T-helper 1 cell treated with Interleukin-12 subunit alpha and Interleukin-12 subunit beta and Interleukin-4 antibody, amounts not matched to agents 30 ng/mL and 1 ng/mL, for 36 hours (primary cell): ENCODE results near the gene UCN. TPM values are rescaled to one million over a fixed set of nuclear protein-coding genes. Genes with fewer than 3 reads are reported as not detected.
"Not testable (repeated sequence)": the region's sequence is repeated elsewhere in the genome, so short reads cannot be mapped to it uniquely, and the experiment has no call there.

Experiments
- intact Hi-C: fragments of 100-400 bp; cut with micrococcal nuclease; formaldehyde crosslinking; loops from one replicate; pipeline ENCODE4 v1.15.1; 2024
- total RNA-seq: library from RNA; stranded (reverse); gene quantifications from 2 replicates; pipeline ENCODE4 v1.2.3, GENCODE V29; 2022

UCN gene
- total RNA-seq, 1 donor from 2014 or later = 2.6 TPM

DNA sequence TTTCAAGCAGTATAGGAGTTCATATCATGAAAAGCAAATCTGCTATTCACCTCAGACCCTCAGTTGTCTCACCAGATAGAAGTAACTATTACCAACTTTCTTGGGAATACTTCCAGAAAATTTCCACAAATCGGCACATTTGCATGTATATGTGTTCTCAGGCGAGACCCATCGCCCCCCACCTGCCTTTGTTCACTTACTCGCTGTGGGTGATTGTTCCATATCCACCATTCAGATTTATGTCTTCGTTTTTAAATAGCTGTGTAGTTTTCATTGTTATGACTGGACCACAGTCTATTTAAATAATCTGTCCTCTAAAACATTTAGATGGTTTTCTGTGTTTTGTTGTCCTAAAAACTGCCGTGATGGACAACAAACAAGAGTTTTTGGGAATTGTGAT is 22.8 kb downstream of the UCN start:
- intact Hi-C loops = no loop called here

DNA sequence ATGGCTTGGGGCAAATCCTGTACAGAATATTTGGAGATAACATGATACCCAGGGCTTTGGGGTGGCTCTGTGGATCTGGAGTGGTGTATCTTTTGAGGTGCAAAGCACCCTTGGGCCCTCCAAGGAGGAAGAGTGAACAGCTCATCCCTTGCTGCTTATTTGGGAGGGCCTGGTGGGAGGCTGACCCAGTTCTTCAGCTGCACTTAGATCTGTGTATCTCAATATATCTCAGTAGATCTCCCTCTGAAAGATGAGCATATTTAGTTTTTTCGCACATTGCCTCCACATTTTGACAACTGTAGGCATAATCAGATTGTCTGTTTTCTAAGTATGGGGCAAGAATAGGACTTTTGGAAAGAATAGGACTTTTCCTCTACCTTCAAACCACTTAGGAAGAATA is 23.2 kb downstream of the UCN start:
- intact Hi-C loops = no loop called here

DNA sequence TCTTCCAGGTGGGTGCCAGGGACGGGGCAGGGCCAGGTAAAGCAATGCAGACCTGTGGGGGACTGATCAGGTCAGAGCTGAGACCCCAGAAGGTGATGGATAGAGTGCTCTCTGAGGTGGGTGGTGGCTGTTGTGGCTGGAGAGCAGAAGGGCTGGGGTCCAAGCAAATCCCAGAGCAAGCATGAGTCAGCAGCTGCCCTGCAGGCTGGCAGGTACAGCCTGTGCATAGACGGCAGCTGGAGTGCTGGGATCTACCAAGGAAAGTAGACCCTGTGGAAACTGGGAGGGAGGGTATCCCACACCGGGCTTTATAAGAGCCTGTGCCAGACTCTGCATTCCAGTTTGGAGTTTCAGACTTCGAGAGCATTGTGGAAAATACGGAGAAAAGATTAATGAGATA is 25.4 kb downstream of the UCN start:
- intact Hi-C loops = no loop called here

DNA sequence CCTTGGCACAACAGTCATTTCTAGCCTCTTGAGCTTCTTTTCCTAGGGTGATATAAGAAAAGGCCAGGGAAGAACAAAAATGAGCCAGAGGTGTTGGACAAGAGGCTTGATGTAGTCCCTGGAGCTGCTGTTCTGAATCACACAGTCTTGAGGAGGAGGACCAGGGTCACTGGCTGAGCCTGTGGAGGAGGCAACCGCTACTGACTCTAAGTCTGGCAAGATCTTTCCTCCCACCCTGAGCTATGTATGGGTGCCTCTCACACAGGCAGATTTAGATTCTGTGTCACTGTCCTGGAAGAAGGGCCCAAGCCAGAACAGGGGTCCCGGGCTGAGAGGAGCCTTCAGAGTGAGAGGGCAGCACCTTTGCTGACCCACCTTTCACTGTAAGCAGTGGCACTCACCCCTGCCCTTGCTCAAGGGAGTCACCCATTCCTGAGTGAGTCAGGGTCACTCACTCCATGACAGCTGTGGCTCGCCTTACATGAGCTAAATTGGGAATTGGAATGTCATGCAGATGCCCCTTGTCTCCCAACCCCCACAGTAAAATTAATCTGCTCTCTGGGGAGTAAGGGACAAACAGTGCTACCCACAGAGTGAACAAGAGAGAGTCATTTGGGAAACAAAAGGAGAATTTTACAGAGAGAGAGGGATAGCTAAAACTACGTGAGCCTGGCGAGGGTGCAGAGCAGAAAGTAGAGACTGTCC is 26.2 kb downstream of the UCN start, which contains the start of gene TRIM54:
TRIM54 (plus strand) TSS at position 575 of the 705 bp plus-strand sequence. CDS start 303 bp downstream, outside the sequence.
- intact Hi-C loops = loop anchor here (2.0 kb wide), 1 partner anchor 21 kb away; no protein-coding TSS in a partner anchor

DNA sequence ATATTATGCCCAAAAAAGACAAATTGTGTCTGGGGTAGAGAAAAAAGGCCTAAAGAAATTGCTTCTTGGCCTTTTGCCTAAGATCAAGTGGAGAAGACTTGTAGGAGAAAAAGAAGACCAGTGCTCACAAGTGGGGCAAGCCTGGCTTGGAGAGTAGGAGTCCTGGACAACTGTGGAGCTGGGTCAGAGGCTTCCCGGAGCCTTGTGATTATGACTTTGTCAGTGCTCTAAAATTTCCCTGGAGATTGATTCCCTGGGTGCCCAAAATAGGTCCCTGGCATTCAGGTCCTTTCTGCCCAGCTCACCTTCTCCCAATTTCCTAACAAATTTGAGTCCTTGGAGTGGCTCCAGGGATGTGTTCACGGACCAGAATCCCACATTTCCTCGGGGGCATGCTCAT is 26.8 kb downstream of the UCN start:
- intact Hi-C loops = loop anchor here (2.0 kb wide), 1 partner anchor 21 kb away; no protein-coding TSS in a partner anchor

DNA sequence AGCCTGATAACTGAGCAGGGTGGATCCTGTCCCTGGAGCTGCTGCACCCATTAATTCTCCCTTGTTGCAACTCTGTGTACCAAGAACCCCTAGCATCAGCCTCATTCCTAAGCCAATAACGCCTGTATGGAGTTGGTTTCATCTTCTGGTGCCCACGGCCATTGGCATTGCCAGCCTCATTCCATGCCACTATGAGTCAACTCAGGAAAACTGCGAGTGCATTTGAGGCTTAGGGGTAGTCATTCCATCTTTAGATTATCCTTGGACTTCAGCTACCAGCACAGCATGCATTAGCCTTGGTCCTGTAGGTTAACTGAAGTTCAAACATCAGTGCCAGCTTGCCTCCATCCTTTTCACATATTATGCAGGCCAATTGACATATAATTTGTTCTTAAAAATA is 27.4 kb downstream of the UCN start:
- intact Hi-C loops = loop anchor here (1.0 to 2.0 kb wide), 5 partner anchors 22 to 435 kb away; no protein-coding TSS in a partner anchor

DNA sequence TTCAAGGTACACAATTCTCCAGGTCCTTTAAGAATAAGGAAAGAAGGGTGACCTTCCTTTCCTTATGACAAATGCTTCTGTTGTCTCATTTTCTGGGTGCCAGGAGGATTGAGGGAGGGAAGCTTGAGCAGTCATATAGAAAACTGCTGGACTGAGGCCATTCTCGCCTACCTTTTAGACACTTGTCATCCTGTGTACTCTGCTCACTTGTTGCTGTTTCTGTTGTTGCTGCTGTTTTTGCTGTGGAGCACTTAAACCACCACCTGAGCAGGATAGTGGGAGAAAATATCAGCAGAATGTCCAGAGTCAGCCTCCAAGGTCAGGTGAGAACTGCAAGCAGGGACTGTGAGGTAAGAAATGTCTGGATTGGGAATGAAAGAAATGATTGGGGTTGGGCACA is 30.2 kb downstream of the UCN start:
- intact Hi-C loops = no loop called here

DNA sequence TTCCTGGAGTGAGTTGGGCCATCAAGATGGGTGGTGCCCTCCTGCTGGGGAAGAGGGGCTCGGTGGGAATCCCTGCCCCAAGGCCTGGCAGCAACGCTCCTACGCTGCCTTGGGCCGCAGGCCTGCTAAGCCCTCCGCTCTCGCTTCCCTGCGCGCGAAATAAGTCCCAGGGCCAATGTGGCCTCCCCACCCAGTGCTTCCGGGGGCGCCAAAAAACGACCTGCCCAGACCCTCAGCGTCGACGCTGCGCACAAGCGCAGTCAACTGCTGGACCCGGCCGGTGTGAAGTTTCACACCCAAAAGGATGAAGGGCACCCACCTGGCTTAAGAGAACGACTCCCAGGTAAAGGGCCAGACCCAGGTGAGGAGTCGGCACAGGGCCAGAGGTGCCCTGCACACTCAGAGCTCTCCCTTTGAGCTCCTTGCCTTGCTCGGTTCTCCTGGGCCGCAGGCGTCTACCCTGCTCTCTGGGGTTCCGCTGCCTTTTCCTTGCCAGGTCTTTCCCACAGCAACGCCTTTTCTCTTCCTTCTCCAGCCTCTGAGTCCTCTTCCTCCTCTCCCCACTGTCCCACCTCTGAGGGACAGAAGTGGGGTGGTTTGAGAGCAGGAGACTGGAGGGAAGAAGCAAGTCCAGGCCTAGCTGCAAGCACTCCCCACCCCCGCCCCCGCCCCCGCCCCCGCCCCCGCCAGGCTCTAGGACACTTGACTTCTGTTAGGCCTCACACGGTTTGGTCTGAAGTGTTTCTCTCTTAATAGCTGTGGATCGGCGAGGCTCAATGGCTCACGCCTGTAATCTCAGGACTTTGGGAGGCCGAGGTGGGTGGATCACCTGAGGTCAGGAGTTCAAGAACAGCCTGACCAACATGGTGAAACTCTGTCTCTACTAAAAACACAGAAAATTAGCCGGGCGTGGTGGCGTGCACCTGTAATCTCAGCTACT is 32.8 kb downstream of the UCN start, which contains the start of gene DNAJC5G:
DNAJC5G (plus strand) TSS at position 223 of the 940 bp plus-strand sequence. CDS start 1,296 bp downstream, outside the sequence.
- intact Hi-C loops = no loop called here

DNA sequence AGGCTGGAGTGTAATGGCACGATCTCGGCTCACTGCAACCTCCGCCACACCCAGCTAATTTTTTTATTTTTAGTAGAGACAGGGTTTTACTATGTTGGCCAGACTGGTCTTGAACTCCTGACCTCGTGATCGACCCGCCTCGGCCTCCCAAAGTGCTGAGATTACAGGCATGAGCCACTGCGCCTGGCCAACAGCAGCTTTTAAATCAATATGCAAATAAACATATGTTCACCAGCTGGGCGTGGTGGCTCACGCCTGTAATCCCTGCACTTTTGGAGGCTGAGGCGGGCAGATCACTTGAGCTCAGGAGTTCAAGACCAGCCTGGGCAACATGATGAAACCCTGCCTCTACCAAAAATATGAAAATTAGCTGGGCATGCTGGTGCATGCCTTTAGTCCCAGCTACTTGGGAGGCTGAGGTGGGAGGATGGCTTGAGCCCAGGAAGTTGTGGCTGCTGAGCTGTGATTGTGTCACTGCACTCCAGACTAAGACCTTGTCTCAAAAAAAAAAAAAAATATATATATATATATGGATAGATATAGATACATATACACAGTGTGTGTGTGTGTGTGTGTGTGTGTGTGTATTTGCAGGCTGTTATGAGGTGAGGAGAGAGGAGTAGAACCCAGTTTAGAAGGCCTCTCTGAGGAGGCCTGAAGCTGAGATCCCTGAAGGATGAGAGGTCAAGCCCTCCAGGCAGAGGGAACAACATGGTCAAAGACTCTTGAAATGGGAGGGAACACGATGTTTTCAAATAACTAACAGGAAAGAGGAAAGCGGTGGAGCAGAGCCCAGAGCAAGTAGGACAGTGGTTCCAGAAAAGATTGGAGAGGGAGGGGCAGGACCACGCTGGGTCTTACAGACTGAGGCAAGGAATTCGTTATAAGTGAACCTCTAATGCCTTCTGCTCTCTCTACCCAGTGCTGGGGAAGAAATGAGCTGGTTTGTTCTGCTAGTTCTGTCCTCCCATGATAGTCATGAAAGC is 35.4 kb downstream of the UCN start:
- intact Hi-C loops = not testable (repeated sequence)

DNA sequence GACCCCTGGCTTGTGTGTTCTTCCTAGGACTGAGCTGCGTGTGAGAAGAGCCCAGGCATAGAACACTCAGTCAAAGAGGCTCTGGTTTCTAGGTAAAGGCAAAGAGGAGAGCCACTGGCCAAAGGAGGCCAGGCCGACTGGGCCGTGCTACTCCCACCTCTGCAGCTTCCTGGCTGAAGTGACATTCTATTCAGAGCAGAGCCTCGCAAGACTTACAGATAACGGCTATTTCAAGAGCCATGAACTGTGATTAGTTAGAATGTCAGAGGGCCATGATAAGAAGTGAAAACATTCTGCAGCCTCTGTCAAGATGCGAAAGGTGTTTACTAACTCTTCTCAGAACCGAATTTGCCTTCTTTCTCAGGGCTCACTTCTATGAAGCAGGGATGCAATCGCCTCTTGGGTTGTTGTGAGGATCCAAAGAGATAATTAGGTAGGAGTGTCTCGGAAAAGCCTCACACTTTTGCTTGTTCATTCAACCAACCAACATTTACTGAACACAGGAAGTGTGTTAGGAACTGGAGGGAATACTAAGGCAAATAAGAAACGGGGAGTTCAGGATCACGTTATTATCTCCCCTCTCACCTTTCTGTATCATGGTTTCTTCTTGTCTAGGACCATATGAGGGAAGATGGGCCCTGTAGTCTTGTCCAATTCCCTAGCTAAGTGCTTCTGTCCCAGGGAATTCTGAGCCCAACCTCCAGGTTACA is 36.5 kb downstream of the UCN start:
- intact Hi-C loops = no loop called here

DNA sequence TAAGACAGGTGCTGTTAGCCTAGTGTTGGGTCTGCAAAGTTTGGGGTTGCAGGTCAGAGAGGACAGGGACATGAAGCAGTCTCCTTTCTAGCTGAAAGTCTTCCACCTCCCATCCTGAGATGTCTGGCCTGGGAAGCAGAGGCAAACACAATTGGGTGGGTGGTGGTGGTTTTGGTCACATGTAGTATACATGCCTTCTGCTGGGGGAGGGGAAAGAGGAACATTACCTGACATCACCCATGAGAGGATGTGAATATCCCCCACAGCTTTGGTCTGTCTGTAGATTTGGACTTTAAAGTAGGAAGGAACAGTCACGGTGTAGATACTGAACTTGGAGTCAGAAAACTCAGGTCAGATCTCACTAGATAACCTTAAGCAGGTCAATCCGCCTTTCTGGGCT is 37.6 kb downstream of the UCN start:
- intact Hi-C loops = no loop called here

DNA sequence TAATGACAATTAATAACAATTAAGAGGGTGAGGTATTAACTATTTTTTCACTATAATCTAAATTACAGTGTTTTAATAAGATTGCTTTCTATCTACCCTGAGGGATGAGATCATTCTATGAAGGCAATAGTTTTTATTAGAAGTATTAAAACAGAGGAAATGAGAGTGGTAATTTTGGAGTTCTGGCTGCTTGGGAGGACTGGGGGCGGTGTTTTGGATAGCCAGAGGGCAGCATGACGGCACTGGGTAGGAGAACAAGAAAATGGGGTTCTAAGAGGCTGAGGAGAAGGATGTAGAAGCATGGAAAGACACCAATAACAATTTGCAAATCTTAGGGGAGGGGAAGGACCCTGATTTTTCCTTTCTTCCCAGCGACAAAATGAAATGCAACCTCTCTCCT is 38.1 kb downstream of the UCN start:
- intact Hi-C loops = no loop called here

DNA sequence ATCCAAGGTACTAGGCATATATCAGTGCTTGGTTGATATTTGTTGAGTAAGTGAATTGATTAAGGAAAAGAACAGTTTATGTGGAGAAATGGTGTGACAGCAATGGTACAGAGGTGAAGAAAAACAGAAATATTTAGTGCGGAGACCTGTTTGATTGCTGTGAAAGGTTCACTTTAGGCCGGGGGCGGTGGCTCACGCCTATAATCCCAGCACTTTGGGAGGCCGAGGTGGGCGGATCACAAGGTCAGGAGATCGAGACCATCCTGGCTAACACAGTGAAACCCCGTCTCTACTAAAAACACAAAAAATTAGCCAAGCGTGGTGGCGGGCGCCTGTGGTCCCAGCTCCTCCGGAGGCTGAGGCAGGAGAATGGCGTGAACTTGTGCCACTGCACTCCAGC is 39.9 kb downstream of the UCN start:
- intact Hi-C loops = not testable (repeated sequence)

DNA sequence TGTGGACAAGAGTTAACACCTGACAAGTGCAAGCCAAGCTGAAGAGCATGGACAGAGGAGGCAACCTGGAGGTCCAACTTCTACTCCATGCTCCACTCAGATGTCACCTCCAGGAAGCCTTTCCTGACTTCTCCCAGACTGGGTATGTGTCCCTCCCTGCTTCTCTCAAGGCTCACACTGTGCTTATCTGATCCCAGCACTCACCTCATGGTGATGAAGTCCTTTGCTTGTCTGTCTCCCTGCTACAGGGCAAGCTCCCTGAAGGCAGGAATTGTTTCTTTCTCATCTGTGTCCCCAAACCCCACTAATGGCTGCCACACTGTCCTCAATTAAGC is 42.7 kb downstream of the UCN start:
- intact Hi-C loops = no loop called here

DNA sequence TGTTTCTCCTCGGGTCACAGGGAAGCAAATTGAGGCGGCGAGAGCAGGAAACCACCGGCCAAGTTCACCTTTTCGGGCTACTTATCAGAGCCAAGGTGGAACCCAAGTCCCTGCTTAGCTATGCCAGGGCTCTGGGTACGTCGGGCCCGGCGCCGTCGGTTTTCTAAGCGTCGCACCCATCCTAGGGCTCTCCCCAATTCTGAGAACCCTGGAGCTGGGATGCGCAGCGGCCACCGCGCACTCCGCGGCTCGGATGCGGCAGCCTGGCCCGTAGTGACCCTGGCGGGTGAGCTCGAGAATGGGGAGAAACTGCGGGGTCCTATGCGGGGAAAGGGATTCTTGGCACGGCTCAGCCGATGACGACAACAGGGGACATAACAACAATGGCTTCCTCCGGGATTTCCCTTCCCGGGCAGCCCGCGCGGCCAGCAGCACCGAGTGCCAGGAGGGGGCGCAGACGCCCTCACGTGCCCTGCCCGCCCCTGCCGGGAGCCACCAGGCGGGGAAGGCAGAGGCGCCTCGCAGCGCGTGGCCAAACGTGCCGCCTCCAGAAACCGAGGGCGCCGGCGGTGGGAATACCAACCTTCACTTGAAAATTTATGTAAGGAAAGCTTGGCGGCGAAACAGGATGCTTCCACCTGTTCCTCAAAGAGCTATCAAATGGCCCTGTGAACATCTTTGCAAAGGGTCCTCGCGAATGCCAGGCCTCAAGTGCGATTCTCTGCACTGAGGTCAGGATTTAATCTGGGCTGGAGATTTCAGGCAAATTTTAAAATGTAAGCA is 43.3 kb downstream of the UCN start:
- intact Hi-C loops = loop anchor here (5.0 kb wide), 2 partner anchors 222 to 293 kb away; partner anchors contain the start of genes IFT172 and MAPRE3

DNA sequence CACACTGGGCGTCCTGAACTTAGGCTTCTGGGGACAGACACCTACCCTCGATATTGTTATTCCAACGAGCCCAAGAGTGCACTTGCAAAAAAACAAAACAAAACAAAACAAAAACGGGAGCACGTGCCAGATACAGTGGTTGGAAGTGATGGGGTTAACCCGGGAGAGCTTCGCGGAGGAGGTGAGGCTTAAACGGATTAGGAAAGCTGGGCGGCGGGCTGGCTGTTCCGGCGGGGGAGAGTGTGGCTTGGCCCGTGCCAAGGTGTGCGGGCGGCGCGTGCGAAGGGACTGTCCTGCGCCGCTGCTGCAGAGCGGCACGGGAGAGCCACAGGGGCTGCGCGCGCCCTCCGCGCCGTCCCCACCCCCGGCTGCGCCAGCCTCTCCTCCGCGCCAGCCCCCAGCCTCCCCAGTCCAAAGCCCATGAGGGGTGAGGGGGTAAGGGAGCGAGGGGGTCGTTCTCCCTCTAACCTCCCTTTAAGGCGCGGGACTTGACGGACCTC is 43.9 kb downstream of the UCN start:
- intact Hi-C loops = loop anchor here (5.0 kb wide), 2 partner anchors 223 to 292 kb away; partner anchors contain the start of genes IFT172 and MAPRE3

DNA sequence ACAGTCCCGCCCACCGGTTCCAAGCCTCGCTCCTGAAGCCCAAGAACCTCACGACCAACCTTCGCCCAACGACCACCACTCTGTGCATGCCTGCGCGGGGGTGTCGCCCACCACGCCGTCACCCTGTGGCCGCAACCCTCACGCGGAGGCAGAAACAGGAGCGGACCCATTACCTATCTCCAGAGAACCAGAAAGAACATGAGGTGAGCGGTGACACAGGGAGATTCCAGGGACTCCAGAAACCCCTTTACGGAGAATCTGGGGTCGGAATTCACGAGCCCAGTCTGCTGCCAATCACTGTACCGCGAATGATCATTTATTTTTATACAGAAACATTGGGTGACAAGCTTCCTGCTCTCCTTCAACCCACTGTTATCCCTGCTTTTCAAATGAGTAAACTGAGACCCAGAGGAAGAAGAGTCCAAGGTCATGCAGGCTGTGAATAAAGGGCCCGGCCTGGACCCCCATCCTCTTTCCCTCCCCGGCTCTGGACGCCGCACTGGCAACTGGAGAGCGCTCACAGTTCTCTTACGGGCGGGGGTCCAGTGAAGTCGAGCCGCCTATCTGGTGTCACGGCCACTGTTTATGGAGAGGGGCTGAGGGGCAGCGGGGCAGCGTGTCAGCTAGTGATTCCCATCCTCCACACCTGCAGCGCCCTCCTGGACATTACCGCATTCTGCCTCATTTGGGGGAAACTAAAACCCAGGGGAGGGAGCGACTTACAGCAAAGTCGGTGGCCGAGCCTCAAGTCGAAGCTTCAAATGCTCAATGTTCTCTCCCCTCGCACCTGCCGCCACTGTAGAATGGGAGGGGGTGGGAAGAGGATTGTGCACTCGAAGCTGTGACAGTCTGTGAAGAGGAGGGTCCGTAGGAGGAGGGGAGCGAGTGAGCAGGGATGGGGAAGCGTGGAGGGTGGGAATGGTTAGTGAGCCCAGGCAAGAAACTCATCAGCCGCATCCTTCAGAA is 44.7 kb downstream of the UCN start:
- intact Hi-C loops = loop anchor here (1.0 to 5.0 kb wide), 6 partner anchors 51 to 291 kb away; partner anchors contain the start of genes ATRAID, IFT172, KHK and MAPRE3
